ENCODE results near the gene CRYGC. TPM values are rescaled to one million over a fixed set of nuclear protein-coding genes. Genes with fewer than 3 reads are reported as not detected.
A peak's percentile ranks its signal among the peaks of the same experiment; 100 is the strongest.

The CRYGC gene, protein sequence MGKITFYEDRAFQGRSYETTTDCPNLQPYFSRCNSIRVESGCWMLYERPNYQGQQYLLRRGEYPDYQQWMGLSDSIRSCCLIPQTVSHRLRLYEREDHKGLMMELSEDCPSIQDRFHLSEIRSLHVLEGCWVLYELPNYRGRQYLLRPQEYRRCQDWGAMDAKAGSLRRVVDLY
- not detected in 2 replicates for total RNA-seq (2014; rRNA removed; shearing (Covaris generic))

DNA sequence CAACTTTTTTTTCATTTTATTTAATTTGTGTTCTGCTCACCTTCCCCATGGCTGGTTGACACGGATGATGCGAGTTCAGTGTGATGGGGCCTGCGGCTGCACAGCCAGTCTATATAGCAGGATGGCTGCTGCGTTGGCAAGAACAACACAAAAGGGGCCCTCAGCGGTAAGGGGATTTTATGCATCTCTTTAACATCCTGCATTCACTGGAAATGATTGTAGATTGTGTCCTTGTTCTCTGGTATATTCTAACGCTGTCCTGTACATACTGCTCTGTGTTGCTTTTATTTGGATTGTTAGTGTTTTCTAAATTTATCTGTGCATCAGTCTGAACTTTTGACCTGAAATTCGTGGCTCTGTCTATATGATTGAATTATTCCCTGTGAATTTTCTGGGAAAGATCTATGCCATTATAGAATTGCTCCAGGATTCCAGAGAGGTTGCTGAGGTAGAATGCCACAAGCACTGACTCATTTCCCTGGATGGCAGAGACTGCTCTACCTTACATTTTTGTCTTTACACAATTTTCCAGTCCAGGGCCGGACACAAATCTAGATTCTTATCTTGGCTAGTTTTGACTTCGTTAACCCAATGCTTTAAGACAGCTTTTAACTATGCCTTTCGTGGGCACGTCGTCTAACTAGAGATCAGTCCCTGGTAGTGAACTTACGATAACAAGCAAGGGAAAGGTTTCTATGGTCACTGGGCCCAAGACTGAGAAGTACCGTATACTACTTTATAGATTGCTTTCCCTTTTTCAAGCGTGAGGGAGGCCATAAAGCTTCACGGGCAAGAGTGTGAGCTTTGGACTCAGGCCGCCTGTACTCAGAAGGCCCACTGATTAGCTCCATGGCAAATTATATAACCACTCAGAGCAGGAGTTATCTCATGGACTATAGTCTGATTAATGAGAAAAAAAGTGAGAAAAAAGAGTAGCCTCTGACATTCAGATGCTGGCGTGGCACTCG is at the start of gene CRYGC:
CRYGC (minus strand) TSS at position 85 of the 968 bp plus-strand sequence; CDS start at position 49, 36 bp downstream.
- peak; percentile 76 for DNase-seq (ENCODE audit: low read depth)

GRCh38 chr2:208179028-208179609 is 49.5 kb upstream of the CRYGC start:
- DNase-seq (ENCODE audit: low read depth), result peak; percentile 34

GRCh38 chr2:208175840-208176153 is 46.2 kb upstream of the CRYGC start:
- DNase-seq (ENCODE audit: low read depth), result no peak

DNA sequence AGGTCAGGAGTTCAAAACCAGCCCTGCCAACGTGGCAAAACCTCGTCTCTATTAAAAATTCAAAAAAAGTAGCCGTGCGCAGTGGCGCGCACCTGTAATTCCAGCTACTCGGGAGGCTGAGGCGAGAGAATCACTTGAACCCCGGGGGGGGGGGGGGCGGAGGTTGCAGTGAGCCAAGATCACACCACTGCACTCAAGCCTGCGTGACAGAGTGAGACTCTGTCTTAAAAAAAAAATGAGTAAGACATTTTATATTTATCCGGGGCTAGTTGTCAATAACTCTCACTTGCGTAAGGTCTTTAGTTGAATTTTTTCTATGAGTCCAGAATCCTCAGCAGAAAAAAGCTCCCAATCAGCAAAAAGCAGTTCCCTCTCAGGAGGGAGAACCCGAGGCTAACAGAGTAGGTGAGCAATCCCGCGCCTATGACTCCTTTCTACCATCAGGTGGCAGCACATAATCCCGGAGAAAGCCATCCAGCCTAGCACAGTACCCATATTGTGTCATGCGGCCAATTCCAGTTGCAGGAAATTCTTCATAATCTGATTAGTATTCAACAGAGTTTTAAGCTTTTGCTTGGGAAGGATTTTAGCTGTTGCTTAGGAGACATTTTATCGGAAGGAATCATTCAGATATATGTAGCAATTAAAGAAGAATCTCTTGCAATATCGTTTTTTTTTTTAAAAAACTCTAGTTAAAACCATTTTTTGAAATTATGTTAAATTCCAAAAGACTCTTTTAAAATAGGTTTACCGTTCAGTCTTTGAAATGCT is 45.6 kb upstream of the CRYGC start:
- peak; percentile 77 for DNase-seq (ENCODE audit: low read depth)

DNA sequence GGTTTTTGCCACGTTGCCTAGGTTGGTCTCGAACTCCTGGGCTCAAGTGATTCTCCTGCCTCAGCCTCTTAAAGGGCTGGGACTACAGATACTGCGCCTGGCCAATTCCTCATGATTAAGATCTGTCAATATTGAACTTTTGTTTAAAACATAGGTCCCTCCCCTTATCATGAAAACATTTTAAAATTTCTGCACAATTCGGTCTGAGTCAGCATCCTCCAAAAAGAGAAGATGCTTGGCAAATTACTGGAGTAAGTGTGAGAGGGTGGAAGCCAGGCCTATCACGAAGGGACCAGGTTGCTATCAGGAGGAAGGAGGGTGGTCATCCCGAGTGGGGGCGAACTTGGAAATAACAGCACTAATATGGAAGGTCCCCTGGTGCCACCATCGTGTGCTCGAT is 44.5 kb upstream of the CRYGC start:
- no peak for DNase-seq (ENCODE audit: low read depth)

DNA sequence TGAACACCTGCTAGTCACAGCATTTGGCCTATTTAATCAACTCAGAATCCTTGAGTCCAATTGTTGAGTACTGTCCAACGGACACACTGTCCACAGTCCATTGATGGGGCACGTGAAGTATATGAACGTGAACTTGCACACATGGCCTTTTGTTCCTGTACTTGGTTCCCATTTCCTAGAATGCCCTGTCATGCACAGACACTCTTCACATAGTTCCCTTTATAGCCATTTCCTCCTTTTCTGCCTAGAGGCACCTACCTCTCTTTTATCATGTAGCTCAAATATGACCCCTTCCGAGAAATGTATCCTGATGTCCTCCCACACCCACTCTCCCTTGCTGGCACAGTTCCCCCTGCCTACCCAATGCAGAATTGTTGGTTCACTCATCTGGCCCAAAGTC is 42.5 kb upstream of the CRYGC start:
- peak; percentile 10 for DNase-seq (ENCODE audit: low read depth)

DNA sequence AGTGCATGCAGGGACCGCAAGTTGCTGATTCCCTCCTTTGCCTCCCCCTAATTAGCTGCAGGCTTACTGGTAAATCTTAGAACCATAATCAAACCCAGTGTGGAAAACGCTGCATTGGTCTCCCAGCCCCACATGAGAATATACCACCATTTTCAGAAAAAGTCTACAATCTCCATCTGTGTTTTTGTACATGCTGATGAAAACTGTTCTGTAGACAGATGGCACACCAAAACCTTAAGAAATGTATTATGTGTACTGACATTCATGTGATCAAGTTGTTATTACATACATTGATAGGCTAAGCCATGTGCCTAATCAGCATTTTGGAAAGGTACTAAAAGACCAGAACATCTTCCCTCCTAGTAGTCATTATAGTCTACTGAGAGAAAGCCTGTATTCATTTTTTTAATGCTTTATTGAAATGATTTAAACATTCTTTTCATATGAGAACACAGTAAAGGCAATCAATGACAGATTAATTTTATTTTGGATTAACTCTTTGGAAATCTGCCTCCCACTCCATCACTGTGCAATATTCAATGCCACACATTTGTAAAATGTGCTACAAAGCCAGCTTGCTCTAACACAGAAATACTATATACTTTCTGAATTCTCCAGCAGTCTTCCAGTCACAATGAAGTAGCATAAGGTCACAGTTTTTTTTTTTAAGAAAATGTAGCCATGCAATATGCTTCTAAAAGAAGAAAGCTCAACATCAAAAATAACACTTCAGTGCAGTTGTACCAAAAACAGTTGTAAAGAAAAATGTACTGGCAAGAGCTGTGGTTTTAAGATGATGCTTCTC is 35.5 kb upstream of the CRYGC start:
- no peak for DNase-seq (ENCODE audit: low read depth)

DNA sequence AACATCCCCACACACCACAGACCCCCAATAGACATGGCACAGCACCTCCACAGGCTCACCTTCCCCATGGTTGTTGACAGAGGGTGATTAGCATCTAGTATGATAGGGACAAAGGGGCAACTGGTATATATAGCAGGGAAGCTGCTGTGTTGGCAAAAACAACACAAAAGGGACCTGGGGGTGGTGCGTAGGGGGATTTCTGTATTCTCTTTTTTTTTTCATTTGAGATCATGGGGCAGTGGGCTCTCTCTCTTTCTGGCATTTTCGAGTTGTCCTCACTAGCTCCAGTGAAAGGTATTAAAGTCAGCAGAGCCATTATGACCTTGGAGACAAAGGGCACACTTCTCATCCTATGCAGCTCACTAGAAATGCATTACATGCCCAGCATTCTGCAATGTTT is 33.9 kb upstream of the CRYGC start, which contains the start of gene CRYGA:
CRYGA (minus strand) TSS at position 101 of the 400 bp plus-strand sequence; CDS start at position 68, 33 bp downstream.
- DNase-seq (ENCODE audit: low read depth), result no peak

DNA sequence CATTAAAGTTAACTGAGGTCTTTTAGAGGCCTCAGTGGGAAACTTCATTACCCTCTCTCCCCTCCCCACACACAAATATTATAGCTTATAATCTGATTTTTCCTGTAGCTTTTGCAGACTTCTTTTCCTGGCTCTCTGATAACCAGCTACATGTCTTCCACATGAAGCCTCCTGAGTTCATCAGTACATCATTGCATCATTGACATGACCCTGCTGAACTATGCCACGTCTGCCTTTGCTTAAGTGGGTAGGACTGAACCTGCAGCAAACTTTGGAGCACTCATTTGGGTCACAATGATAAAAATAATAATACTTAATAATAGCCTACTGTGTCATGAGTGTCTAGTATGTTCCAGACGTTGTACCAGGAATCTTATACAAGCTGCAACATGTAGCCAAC is 26.8 kb upstream of the CRYGC start:
- no peak for DNase-seq (ENCODE audit: low read depth)

DNA sequence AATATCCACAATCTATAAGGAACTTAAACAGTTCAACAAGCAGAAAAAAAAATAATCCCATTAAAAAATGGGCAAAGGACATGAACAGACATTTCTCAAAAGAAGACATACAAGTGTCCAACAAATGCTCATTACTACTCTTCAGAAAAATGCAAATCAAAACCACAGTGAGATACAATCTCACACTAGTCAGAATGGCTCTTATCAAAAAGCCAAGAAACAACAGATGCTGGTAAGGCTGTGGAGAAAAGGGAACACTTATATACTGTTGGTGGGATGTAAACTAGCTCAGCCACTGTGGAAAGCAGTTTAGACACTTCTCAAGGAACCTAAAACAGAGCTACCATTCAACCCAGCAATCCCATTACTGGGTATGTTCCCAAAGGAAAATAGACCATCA is 23.5 kb upstream of the CRYGC start:
- peak; percentile 36 for DNase-seq (ENCODE audit: low read depth)

DNA sequence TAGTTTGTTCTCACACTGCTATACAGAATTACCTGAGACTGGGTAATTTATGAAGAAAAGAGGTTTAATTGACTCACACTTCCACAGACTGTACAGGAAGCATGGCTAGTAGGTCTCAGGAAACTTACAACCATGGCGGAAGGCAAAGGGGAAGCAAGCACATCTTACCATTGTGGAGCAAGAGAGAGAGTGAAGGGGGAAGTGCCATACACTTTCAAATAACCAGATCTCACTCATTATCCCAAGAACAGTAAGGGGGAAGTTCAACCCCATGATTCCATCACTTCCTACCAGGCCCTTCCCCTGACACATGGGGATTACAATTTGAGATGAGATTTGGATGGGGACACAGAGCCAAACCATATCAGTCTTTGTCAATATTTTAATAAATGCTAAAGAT is 21.3 kb upstream of the CRYGC start:
- no peak for DNase-seq (ENCODE audit: low read depth)

- DNase-seq (ENCODE audit: low read depth), result no peak
Observed at GRCh38 chr2:208150094-208150493, 20.5 kb upstream of the CRYGC start.

GRCh38 chr2:208148803-208149202 is 19.2 kb upstream of the CRYGC start:
- DNase-seq (ENCODE audit: low read depth), result no peak

DNA sequence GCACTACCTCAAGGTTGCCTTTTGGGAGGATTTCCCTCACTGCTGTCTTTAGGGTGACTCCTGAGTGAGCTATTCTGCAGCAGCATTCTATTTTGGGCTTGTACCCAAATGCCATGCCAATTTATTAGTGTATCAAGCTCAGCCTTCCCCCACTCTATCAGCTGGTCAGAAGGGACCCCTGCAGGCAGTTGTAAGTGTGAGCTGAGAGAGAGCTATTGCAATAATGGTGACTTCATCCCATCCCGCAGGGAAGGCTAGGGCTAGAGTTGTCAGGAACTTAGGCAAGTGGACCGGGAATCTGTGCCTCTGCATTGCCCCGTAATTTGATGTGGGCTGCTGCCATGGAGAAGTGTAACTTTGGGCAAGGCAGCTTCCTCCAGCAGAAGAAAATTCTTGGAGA is 18.1 kb upstream of the CRYGC start:
- DNase-seq (ENCODE audit: low read depth), result no peak

DNA sequence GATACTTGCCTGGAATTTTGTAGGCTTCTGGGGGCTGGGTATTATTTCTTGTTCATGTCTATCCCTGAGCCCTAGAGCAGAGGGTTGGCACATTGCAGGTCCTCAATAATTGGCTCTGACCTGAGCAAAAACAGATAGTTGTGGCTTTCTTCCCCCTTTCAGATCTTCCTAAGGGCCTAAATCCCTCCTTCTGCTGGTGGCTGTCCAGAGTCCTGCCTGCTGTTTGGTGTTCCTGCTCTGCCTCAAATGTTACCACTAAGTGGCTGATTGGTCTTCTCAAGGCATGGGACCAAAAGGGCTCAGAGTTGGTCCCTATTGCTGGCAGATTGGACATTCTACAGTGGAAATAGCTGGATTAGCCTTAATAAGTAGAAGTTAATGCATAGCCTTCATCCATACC is 17.4 kb upstream of the CRYGC start:
- DNase-seq (ENCODE audit: low read depth), result no peak

DNA sequence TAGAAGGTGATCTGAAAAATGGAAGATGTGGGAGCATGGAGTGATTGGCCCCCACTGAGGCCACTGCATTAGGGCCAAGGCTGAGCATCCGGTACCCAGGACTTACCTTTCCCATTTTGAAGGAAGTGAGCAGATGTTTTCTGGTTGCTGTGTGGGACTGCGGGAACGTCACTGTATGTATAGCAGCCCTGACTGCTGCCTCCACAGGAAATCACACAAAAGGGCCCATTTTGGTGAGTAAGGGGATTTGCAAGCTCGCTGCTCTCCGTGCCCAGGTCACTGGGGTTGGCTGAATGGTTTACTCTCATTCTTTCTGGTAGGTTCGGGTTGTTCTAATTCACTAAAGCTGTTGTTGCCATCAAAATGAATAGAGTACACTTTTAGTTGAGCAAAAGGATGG is 16.4 kb upstream of the CRYGC start, which contains the start of gene CRYGB:
CRYGB (minus strand) TSS at position 153 of the 400 bp plus-strand sequence; CDS start at position 115, 38 bp downstream.
- DNase-seq (ENCODE audit: low read depth), result no peak

DNA sequence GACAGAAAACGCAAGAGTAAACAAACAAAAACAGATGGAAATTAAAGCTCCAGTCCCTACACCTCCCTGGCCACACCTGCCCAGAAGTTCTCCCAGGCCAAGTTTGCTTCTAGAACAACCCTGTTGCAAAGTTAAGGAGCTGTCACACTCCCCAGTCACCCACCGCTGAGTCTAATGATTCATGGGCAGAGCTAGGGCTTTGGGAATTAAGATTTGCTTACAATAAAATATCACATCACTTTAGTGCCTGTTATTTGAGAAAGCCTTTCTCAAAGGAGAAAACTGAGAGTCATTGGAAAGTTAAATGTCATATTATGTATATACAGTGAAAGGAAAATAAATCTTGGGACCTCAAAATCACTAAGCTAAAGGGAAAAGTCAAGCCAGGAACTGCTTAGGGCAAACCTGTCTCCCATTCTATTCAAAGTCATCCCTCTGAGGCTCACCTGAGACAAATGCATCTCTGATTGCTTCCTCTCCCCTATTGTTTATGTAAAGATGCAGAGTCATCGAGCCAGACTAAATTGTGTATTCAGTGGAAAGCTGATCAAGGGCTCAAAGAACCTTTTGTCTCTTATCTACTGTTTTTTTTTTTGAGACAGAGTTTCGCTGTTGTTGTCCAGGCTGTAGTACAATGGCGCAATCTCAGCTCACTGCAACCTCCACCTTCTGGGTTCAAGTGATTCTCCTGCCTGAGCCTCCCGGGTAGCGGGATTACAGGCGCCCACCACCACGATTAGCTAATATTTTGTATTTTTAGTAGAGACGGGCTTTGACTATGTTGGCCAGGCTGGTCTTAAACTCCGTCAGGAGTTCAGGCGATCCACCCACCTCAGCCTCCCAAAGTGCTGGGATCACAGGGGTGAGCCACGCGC is 13.5 kb upstream of the CRYGC start:
- DNase-seq (ENCODE audit: low read depth), result no peak

DNA sequence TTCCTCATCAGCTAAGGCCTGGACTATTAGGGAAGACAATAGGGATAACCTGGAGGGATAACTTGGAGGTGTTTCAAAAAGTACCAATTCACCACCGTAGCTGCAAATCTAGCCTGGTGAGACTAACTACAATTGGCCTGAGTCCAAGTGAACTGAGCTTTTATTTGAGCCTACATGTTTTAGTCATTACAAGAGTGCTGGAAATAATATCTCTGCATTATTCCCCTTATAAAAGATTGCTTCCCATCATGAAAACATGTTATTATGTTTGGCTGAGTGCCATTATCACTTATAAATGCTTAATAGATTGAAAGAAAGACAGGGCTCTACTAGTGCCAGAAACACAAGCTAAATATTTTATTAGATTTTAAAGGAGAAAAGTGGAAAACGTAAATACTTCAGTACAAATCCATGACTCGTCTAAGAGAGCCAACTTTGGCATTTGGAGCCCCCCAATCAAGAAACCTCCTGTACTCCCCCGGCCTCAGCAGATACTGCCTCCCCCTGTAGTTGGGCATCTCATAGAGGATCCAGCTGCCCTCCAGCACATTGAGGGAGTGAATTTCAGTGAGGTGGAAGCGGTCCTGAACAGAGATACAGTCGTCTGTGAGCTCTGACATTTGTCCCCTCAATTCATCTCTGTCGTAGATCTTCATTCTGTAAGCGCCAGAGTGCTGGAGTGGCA is 12.8 kb upstream of the CRYGC start:
- DNase-seq (ENCODE audit: low read depth), result peak; percentile 36

DNA sequence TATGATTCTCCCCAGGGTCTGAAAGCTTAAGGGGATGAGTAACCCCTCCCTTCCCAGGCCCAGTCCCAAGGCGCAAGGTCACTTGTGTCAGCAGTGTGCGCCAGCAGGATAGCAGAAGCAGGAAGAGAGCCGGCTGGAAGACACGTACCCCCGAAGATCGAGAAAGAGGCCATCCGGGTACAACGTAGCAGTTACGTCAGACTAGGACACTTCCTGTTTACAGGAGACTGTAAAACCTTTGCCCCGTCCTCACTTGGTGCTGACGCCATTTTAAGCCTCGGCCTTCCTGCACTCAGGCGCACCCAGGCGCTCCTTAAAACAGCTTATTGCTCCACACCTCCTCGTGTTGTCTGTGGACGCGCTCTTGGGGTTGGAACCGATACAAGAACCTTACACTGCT is 9.8 kb upstream of the CRYGC start:
- no peak for DNase-seq (ENCODE audit: low read depth)

Measured in M059J (cell line).